HG03378 (cell line): ENCODE results near the gene FSD1.
"Not testable (repeated sequence)": the region's sequence is repeated elsewhere in the genome, so short reads cannot be mapped to it uniquely, and the experiment has no call there.

Experiments used
- ATAC-seq: cut with Tn5 transposase; IDR thresholded peaks from one replicate; pipeline ENCODE4 v1.9.1; 2021; ENCODE audit warnings: mild to moderate bottlenecking, moderate library complexity; ENCODE audit not compliant: unreplicated experiment

FSD1 gene

GRCh38 chr19:4284176-4284958 lies 20.0 kb upstream of the FSD1 start:
- no peak for ATAC-seq

- ATAC-seq: no peak
Measured at GRCh38 chr19:4284974-4285373, 19.4 kb upstream of the FSD1 start.

DNA sequence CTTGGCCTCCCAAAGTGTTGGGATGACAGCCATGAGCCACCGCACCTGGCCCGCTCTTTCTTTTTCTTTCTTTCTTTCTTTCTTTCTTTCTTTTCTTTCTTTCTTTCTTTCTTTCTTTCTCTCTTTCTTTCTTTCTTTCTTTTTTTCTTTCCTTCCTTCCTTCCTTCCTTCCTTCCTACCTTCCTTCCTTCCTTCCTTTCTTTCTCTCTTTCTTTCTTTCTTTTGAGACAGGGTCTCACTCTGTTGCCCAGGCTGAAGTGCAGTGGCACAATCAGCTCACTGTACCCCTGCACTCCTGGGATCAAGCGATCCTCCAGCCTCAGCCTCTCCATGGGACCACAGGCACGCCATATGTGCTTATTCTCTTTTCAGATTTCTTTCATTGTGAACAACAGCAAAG lies 18.3 kb upstream of the FSD1 start:
- ATAC-seq: not testable (repeated sequence)

GRCh38 chr19:4288091-4288777 lies 16.2 kb upstream of the FSD1 start:
- no peak for ATAC-seq

DNA sequence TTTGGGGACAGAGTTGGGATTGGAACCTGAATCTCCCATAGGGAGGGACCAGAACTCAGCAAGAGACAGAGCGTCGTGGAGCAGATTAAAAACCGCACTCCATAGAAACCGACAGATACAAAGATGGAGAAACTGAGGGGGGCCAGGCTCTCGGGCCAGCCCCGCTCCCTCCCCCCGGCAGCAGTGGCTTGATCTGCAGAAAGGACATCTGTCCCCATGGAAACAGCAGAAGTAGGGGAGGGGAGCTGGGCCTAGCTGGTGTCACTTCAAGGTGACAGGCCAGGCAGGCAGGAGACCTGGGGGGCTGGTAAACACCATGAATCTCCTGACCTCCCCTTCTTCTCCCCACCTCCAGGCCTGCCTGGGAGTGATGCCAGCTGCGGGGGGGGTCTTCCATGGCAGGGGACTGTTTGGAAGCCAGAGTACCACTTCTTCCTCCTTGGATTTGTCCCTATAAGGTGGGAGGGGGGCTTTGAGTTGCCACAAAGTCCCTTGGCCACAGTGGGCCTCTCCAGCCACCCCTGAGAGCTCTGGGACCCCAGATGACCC lies 13.1 kb upstream of the FSD1 start:
- ATAC-seq: no peak

DNA sequence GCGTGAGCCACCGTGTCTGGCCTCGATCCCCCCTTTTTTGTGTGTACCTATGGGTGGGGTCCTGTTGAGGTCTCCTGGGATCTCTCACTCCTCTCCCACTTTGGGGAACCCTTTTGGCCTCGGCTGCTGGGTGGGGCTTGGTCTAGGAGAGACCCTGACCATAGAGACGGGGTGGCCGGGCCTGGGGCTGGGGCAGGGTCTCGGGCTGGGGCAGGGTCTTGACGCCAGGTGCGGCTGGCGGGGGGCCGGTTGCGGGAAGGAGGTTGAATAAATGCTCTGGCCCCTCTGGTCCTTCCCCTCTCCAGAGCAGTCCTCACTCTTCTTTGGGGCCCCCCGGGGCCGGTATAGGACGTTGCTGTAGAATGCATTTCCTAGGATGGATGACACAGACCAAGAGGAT lies 11.9 kb upstream of the FSD1 start:
- ATAC-seq: no peak

DNA sequence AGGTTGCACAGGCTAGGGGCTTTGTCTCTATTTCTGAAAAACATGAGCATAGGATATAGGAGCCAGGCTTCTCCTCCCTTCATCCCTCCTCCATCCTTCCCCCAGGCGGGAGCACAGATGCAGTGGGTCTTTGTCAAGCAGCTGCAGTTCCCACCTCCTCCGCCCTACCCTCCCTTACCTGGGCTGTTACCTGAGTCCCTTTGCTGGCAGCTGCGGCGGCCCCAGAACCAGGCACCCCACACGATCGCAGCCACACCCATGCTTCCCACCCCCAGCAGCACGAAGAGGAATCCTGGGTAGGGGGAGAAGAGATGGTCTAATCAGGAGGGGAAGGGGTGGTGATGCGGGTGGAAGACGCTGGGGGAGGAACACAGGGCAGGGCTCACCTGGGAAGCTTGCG lies 10.0 kb upstream of the FSD1 start:
- ATAC-seq: no peak

- ATAC-seq: no peak
Measured at GRCh38 chr19:4295972-4296771, 8.2 kb upstream of the FSD1 start.

- ATAC-seq: no peak
Measured at GRCh38 chr19:4297901-4298809, 6.2 kb upstream of the FSD1 start.

- no peak for ATAC-seq
Measured at GRCh38 chr19:4298810-4299550, 5.4 kb upstream of the FSD1 start.

DNA sequence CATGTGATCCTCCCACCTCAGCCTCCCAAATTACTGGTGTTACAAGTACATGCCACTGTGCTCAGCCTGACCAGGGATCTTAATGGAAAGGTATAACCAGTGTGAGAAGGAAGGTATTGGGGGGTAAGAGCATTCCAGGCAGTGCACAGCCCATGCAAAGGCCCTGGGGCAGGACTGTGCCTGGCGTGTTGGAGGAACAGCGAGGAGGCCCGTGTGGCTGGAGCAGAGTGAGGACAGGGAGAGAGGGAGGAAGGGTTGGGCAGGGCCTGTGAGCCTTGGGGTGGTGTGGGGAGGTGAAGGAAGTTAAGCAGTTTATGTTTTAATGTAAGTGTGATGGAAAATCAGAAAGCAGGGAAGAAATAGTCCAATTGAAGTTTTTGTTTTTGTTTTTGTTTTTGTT lies 3.8 kb upstream of the FSD1 start:
- ATAC-seq: no peak

DNA sequence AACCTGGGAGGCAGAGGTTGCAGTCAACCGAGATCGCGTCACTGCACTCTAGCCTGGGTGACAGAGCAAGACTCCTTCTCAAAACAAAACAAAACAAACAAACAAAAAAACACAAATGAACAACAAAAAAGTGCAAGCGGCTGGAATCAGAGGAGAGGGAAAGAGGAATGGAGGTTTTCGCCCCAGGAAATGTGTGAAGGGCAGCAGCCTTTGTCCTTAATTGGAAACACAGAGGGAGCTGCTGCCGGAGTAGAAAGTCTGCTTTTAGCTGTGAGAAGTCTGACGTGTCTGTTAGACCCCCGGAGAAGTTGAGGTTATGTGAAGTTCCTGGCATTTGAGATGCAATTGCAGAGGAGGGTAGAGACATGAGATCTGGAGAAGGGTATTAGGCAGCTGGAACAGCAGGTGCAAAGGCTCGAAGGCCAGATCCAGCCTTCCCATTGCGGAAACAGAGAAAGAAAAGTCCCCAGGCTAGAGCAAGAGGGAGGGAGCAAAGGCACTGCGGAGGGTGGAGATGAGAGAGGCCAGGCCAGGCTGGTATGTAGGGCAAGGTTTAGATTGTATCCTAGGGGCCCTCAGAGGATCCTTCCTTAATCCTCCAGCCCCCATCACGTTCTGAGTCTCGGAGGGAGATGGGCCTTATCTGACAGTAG lies 2.7 kb upstream of the FSD1 start:
- ATAC-seq: no peak

DNA sequence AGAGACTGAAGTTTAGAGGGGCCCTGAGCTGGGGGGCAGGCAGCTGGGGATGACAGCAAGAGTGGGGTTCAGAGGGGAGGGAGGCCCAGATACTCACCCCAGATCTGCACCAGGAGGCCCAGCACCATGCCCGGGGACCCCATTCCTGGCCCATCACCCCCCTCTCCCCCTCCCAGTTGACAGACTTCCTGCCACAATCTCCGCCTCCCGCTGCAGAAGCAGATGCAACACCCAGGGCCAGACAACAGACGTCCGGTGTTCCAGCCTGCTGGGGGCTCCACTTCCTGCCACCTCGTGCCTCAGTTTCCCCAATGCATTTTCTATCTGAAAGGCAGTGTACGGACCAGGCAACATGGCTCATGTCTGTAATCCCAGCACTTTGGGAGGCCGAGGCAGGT lies 2.2 kb upstream of the FSD1 start, which contains the start of gene TMIGD2:
TMIGD2 (minus strand) TSS at position 147 of the 398 bp plus-strand sequence; CDS start at position 143, 4 bp downstream.
- no peak for ATAC-seq

DNA sequence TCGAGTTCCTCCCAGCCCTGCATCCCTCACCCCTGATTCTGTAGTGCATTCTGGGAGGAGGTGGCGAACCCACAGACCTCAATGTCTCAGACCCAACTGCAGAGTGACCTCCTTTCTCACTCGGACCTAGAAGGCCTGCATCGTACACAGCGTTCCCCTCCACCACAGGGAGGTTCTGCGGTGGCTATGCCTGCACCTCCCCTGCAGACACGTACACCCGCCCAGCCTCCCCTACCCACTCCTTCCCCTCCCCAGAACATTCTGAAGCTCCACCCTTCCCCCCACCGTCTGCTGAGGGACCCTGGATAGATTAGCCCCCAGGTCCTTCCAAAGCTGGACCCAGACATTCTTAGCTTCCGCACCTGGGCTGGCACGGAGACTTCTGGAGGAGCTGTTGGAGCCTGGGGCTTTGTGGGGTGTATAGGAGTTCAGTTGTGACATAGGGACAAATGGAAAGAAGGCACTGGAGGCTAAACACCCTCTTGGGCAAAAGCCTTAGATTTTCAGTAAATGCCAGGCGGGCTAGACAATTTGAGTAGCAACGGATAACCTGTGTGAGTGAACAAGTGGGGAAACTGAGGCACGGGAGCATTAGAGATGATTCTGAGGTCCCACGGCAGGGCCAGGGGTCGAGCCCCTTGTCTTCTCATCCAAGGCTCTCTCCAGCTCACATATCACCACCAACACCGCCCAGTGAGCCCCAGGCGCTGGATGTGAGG lies 420 bp upstream of the FSD1 start:
- ATAC-seq: no peak

DNA sequence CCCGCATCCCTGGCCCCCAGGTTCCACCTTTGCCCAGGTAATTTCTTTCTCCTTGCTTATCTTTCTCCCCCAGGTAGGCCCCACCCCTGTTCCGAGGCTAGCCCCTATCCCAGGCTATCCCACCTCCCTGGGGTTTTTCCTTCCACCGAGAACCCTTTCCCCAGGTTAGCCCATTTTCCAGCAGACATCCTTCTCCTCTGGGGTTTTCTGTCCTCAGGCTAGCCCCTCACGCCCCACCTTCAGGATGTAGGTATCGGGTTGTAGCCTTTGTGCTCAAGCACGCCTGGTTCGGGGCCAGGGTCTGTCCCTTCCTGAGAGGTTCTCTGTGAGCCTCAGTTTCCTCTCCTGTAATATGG lies 837 bp downstream of the FSD1 start:
- no peak for ATAC-seq

GRCh38 chr19:4305659-4306058 lies 1.3 kb downstream of the FSD1 start:
- ATAC-seq: no peak

DNA sequence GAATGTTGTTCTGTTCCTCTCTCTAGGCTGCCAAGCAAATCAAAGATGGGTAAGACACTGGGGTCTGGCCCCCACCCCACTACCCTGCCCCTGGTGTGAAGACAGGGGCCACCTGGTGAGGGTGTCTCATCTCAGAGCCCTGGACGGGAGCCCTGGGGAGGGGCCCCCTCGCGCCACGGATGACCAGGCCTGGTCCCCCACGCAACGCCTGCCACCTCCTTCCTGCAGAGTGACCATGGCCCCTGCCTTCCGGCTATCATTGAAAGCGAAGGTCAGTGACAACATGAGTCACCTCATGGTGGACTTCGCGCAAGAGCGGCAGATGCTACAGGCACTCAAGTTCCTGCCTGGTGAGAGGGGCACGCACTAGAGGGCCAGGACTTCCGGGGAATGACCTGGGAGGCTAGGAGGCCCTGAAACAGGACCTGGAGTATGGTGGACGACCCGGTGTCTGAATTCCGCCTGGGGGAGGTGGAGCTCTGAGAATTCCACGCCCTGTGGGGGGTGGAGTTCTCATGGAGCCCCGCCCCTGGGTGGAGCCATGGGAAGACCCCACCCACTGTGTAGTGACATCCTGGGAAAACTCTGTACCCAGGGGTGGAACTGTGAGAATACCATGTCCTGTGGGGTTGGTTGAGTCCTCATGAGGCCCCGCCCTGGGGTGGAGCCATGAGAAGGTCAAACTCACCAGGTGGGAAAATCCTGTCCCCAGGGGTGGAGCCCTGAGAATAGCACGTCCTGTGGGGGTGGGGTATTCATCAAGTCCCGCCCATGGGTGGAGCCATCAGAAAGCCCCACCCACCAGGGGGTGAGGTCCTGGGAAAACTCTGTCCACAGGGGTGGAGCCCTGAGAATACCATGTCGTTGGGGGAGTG lies 6.1 kb downstream of the FSD1 start:
- ATAC-seq: no peak
